Activated CD4-positive, alpha-beta T cell treated with anti-CD3 and anti-CD28 coated beads, Interleukin-2, amount 50 U/mL, for 1 hour (primary cell): ENCODE data around the gene IGLL1.
A peak's percentile ranks its signal among the peaks of the same experiment; 100 is the strongest.
"Not testable (repeated sequence)": the region's sequence is repeated elsewhere in the genome, so short reads cannot be mapped to it uniquely, and the experiment has no call there.

ENCODE experiments used
- DNase-seq: peaks from one replicate; pipeline ENCODE4 v3.0.0-alpha.2; 2020

Gene IGLL1

DNA sequence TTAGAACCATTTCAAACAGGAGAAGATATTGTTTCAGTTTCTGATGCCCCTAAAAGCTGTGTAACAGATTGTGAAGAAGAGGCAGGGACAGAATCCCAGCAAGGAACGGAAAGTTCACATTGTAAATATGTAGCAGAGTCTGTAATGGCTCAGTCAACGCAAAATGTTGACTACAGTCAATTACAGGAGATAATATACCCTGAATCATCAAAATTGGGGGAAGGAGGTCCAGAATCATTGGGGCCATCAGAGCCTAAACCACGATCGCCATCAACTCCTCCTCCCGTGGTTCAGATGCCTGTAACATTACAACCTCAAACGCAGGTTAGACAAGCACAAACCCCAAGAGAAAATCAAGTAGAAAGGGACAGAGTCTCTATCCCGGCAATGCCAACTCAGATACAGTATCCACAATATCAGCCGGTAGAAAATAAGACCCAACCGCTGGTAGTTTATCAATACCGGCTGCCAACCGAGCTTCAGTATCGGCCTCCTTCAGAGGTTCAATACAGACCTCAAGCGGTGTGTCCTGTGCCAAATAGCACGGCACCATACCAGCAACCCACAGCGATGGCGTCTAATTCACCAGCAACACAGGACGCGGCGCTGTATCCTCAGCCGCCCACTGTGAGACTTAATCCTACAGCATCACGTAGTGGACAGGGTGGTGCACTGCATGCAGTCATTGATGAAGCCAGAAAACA lies 40.8 kb downstream of the IGLL1 start:
- DNase-seq: peak; percentile 72

DNA sequence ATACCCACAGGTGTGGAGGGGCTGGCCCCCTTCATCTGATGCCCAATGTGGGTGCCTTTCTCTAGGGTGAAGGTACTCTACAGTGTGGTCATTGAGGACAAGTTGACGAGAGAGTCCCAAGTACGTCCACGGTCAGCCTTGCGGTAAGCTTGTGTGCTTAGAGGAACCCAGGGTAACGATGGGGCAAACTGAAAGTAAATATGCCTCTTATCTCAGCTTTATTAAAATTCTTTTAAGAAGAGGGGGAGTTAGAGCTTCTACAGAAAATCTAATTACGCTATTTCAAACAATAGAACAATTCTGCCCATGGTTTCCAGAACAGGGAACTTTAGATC lies 41.4 kb downstream of the IGLL1 start:
- DNase-seq: not testable (repeated sequence)

DNA sequence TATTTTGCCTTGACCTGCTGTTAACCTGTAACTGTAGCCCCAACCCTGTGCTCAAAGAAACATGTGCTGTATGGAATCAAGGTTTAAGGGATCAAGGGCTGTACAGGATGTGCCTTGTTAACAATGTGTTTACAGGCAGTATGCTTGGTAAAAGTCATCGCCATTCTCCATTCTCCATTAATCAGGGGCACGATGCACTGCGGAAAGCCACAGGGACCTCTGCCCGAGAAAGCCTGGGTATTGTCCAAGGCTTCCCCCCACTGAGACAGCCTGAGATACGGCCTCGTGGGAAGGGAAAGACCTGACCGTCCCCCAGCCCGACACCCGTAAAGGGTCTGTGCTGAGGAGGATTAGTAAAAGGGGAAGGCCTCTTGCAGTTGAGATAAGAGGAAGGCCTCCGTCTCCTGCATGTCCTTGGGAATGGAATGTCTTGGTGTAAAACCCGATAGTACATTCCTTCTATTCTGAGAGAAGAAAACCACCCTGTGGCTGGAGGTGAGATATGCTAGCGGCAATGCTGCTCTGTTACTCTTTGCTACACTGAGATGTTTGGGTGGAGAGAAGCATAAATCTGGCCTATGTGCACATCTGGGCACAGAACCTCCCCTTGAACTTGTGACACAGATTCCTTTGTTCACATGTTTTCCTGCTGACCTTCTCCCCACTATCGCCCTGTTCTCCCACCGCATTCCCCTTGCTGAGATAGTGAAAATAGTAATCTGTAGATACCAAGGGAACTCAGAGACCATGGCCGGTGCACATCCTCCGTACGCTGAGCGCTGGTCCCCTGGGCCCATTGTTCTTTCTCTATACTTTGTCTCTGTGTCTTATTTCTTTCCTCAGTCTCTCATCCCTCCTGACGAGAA lies 42.0 kb downstream of the IGLL1 start:
- DNase-seq: not testable (repeated sequence)

DNA sequence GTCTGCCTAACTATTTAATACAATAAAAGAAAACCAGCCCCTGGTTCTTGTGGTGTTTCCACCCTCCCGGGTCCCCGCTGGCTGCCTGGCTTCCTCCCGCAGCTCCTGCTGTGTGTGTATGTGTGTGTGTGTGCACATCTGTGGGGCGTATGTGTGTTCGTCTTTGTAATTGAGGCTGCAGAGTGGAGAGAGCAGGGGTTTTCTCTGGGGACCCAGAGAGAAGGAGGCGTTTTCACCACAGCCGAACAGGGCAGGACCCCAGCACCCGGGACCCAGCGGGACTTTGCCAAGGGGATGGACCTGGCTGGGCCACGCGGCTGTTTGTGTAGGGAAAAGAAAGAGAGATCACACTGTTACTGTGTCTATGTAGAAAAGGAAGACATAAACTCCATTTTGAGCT lies 42.7 kb downstream of the IGLL1 start:
- no peak for DNase-seq

DNA sequence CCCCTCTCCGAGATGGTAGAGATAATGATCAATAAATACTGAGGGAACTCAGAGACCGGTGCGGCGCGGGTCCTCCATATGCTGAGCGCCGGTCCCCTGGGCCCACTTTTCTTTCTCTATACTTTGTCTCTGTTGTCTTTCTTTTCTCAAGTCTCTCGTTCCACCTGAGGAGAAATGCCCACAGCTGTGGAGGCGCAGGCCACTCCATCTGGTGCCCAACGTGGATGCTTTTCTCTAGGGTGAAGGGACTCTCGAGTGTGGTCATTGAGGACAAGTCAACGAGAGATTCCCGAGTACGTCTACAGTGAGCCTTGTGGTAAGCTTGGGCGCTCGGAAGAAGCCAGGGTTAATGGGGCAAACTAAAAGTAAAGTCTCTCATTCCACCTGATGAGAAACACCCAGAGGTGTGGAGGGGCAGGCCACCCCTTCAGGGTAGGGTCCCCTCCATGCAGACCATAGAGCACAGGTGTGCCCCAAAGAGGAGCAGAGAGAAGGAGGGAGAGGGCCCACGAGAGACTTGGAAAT lies 43.2 kb downstream of the IGLL1 start:
- no peak for DNase-seq

DNA sequence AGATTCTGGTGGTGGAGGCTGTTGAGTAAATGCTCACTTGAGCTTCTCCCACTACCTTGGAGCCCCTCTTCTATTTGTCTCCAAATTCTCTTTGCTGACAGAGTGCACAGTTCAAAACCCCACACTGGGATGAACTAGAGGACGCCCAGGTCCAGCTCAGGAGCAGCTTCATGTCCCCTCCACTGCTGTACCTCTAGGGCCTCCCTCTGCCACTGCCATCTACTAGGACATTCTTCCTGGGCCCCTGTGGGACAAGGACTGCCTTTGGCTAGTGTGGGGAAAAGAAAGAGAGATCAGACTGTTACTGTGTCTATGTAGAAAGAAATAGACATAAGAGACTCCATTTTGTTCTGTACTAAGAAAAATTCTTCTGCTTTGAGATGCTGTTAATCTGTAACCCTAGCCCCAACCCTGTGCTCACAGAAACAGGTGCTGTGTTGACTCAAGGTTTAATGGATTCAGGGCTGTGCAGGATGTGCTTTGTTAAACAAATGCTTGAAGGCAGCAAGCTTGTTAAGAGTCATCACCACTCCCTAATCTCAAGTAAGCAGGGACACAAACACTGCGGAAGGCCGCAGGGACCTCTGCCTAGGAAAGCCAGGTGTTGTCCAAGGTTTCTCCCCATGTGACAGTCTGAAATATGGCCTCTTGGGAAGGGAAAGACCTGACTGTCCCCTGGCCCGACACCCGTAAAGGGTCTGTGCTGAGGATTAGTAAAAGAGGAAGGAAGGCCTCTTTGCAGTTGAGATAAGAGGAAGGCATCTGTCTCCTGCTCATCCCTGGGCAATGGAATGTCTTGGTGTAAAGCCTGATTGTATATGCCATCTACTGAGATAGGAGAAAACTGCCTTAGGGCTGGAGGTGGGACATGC lies 44.1 kb downstream of the IGLL1 start:
- not testable (repeated sequence) for DNase-seq

DNA sequence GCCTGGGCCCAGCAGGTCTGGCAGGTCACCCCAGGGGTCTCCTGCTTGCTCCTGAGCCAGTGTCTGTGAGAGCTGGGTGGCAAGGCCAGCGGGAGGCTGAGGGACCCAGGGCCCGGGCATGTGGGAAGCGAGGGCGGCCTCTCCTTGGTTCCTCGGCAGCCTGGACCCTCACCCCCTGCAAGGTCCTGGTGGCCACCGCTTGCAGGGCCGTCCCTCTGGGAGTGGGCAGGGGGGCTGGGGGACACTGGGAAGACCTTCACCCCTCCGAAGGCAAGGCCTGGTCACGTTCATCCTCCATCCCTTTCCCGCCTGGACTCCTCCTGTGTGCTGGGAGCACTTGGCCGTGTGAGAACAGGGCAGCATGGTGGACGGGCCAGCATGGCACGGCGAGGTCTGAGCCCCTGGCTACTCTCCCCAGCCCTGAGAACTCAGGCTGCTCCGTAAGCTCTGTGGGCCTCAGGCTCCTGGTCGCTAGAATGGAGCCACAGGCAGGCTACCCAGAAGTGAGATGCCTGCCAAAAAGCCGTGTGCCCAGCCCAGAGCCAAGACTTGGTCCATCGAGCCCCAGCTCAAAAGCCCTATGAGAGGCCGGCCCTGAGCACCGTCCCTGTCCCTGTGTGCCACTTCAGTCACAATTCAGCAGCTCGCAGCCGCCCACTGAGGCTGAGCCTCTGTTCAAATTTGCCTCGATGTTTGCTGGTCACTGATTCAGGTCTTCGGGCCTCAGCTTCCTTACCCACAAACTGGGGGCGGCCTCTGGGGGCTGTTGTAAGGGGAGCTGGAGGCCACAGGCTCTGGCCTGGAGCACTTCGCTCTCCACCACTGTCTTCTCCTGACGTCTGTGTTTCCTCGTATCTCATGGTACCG lies 45.0 kb downstream of the IGLL1 start:
- no peak for DNase-seq

DNA sequence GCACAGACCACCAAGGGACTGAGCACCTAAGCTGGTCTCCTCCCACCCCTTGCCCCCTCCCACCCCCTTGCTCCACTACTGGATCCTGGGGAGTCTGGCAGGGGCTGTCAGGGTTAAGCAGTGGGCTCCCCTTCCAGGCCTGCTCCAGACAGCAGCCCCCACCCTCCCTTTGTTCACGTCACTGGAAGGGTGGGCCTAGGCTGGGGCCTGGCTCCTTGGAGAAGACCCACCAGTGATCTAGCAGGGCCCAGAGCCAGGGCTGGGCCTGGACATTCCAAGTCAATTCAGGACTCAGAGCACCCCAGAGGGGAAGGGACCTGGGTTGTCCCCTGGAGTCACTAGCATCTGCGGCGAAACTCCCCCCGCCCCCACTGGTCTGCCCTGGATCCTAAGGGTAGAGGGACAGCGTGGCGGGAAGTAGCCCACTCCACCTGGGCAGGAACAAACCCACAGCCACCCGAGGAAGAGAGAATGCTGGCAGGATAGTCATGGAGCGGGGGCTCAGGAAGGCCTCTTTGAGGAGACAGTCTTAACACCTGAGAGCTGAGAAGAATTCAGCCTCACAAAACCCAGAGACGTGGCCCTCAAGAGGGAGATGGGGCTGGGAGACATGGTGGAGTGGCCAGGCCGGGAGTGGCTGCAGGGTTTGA lies 45.8 kb downstream of the IGLL1 start:
- no peak for DNase-seq

DNA sequence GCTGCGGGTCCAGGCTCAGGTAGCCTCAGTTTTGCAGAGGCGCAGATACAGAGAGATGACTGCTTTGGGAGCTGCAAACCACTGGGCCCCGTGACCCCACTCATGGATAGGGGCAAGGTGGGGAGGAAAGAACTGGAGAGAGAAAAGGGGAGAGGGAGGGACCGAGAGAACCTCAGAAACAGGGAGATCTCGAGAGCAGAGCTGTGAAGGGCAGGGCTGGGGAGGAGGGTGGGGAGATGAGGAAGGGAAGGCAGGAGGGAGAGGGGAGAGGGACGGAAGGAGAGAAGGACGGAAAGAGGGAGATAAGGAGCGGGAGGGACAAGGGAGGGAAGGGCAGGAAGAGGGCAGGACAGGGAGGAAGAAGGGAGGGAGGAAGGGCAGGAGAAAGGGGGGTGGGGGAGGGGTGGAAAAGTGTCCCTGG lies 46.3 kb downstream of the IGLL1 start:
- no peak for DNase-seq

DNA sequence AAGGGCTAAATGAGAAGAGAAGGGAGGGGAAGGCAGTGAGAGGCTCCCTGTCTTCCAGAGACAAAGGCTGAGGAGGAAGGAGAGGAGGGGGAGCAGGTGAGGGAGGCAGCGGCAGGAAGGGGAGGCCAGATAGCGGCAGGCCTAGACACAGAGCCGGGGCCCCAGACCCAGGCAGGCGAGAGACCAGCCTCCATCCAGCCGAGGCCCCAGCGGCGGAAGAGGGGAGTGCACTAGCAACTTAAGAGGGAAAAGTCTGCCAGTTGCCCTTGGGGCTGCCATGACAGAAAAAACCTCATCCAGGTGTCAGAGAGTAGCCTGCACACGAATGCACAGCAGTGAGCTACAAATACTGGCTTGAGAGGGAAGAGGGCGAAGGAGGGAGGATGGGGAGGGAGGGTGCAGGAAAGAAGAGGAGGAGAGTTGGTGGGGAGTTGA lies 46.7 kb downstream of the IGLL1 start:
- DNase-seq: peak; percentile 23

DNA sequence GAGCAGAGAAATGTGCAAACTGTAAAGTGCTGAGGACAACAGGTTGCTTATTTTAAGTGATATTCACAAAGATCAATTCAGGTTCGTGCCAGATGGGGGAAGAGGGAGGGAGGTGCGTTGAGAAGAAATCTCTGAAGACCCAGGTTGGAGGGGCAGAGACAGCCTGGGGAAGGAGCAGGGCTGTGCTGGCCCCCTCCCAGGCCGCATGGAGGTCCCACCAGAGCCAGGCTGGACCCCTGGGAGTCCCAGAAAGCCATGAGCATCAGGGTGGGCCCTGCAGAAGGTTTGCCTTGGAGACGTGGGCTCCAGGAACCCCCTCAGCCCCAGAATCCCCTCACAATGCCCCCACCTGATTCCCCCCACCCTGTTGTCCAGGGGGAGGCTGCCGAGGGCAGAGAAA lies 47.4 kb downstream of the IGLL1 start:
- DNase-seq: no peak

DNA sequence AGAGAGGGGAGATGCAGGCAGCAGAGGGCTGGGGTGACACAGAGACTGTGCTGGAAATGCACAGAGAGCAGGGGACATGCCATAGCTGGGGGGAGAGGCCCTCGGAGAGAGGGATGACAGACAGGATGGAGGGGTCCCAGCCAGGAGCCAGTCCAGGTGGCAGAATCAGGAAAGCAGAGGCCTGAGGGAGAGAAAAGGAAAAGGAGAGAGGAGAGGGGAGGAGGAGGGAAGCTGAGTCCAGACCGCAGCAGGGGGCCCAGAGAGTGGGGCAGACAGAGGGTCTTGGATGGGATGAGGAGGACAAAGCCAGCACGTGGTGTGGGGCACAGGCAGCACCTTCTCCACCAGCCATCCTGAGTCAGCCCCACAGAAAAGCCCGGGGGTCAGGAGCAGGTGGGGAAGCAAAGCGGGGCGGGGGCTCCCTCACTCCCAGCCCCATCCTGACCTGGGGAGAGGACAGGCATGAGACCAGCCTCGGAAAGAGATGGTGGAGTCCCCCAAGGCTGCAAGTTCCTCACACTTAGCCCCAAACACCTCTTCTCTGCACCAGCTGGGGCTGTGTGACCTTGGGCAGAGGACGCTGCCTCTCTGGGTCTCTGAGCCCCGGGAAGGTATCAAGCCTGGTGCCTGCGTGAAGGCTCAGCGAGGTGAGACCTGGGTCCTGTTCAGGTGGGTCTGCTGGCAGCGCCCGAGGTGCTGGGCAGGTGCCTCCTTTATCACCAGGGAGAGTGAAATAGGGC lies 48.0 kb downstream of the IGLL1 start:
- DNase-seq: no peak

DNA sequence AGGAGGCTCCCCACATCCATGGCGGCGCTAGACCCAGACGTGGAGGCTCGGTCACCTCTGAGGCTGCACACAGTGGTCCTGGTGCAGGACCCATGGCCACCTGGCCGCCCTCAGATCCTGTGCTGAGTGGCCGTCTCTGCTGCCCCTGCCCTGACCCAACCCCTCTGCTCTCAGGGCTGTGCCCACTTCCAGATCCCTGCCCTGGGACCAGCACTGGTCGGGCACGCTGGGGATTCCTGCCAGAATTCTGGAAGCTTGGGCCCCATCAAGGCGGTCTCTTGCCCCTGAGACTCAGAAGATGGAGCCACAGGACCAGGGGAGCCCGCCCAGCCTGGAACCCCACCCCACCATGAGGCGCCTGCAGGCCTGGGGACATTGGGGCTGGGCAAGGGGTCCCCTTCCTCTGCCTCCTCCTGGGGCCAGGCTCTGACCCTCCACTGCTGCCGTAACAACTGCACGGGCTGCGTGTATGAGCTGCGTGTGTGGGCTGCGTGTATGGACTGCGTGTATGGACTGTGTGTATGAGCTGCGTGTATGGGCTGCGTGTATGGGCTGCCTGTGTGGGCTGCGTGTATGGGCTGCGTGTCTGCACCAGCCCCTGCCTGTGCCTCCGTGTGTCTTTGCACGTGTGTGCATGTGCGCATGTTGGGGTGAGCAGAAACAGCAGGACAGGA lies 48.7 kb downstream of the IGLL1 start:
- DNase-seq: no peak

DNA sequence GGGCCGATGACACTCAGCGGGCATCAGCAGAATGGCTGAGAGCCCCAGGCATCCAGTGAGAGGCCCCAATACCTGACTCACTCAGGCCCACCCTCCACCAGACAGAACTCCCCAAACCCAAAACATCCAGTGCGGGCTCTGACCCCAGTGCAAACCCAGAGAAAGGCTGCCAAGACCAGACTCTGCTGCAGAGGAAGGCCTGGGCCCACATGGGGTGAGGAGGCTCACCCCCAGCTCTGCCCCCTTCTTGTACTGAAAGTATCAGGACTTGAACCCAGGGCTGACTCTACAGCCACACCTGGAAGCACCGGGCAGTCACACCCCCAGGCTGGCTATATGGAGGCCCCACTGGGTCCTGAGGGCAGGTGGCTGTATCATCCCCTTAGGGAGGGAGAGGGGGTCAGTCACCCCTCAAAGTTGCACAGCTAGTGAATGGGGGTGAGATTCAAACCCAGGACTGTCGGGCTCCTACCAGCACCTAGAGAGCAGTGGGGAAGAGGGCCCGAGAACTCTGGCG lies 49.3 kb downstream of the IGLL1 start:
- DNase-seq: no peak

DNA sequence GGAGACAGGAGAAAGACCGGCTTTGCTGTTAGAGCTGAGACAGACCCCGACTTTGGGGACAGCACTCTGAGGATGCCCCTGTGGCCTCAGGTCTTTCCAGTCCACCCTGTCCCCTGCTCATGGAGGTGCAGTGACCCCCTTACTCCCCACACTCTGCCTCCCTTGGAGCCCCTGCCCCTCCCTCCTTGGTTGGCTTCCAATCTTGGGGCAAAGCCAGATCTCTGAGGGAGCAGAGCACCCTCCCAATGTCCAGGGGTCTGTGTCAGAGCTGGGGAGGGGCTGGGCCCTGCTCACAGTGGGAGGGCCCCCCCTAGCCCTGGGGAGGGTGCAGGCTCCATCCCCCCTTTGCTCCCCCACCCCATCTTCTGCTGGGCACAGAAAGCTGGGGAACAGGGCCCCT lies 50.0 kb downstream of the IGLL1 start:
- no peak for DNase-seq

DNA sequence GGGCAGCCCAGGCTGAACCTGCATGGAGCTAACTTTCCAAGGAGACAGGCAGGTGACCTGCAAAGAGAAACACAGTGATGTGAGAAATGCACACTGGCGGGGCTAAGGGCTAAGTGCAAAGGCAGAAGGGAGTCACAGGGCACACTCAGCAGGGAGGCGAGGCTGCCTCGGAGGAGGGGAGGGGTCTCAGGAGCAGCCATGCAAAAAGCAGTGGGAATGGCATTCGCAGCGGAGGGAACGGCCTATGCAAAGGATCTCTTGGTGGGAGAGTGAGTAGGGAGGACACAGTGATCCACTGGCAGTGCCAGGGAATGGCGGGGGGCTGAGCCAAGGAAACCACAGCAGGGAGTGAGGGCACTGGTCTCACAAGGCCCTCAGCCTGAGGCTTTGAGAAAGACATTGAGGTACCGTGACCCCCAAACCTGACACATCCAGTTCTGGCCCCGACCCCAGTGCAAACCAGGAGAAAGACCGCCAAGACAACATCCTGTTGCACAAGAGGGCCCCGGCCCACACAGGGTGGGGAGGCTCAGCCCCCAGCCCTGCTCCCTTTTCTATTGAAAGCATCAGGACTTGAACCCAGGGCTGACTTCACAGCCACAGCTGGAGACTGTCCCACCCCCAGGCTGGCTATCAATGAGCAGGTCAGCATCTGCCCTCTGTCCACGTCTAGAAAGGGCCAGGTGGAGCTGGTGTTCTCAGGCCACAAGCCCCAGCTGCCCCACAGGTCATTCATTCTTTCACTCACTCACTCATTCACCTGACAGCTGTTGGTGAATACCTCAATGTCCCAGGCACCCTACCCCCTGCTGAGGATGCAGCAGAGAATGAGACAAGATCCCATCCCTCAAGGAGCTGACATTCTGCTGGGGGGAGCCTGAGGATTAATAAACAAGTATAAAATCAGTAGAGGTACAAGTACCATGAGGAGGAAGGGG lies 50.7 kb downstream of the IGLL1 start:
- no peak for DNase-seq

DNA sequence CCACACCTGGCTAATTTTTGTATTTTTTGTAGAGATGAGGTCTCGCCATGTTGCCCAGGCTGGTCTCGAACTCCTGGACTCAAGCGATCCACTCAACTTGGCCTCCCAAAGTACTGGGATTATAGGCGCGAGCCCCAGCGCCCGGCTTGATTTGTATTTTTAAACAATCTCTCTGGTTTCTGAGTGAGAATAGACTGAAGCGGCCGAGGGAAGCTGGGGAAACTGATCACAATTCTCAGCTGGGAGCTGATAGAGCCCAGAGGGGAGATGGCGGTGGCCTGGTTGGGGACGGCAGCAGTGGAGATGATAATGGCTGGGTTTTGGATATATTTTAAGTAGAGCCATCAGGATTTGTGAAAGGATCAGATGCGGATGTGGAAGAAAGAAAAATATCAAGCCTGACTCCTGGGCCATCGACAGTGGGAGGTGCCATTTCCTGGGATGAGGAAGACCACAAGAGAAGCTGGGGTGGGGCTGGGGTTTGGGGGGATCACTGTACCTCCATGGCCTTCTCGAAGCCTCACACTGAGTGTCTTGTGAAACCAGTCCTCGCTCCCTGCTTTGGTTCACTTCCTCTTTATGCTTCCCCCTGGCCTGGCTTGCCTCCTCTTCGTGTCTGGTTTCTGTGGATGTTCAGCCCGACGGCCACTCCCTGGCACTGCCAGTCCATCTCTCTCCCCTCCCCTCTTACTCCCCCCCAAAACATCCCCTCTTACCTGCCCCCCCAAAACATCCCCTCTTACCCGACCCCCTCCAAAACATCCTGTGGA lies 51.9 kb downstream of the IGLL1 start:
- no peak for DNase-seq
